Stimulated activated CD4-positive, alpha-beta T cell treated with anti-CD3 and anti-CD28 coated beads, Interleukin-2, amount 100 ng/mL, for 48 hours (primary cell): ENCODE measurements around the gene GPD1L.
"Not testable (repeated sequence)": the region's sequence is repeated elsewhere in the genome, so short reads cannot be mapped to it uniquely, and the experiment has no call there.

Experiments used
- DNase-seq, 2 donors: peaks; one replicate each; pipeline ENCODE4 v3.0.0-alpha.2; 2020

Gene GPD1L

GRCh38 chr3:32106132-32106928 is at the start of gene GPD1L:
TSS of gene GPD1L (plus strand) at chr3:32106620. CDS start at chr3:32106712, 92 bp downstream.
- DNase-seq = peak; percentile 89 to 91

GRCh38 chr3:32058465-32058864 is 48.0 kb upstream of the GPD1L start:
- DNase-seq = not testable (repeated sequence)

- no peak for DNase-seq
Observed at GRCh38 chr3:32062950-32063582, 43.4 kb upstream of the GPD1L start.

GRCh38 chr3:32066686-32067085 is 39.7 kb upstream of the GPD1L start:
- DNase-seq = no peak

GRCh38 chr3:32074194-32074593 is 32.2 kb upstream of the GPD1L start:
- not testable (repeated sequence) for DNase-seq

GRCh38 chr3:32076566-32076965 is 29.9 kb upstream of the GPD1L start:
- DNase-seq = no peak

- no peak for DNase-seq
Observed at GRCh38 chr3:32077260-32078084, 28.9 kb upstream of the GPD1L start.

GRCh38 chr3:32078085-32078634 is 28.3 kb upstream of the GPD1L start:
- DNase-seq = no peak

- no peak for DNase-seq
Observed at GRCh38 chr3:32078864-32079263, 27.6 kb upstream of the GPD1L start.

- DNase-seq = no peak
Observed at GRCh38 chr3:32082721-32083120, 23.7 kb upstream of the GPD1L start.

- no peak for DNase-seq
Observed at GRCh38 chr3:32083702-32084270, 22.6 kb upstream of the GPD1L start.

- DNase-seq = no peak
Observed at GRCh38 chr3:32084870-32085269, 21.6 kb upstream of the GPD1L start.

GRCh38 chr3:32086464-32086863 is 20.0 kb upstream of the GPD1L start:
- DNase-seq = no peak

- no peak for DNase-seq
Observed at GRCh38 chr3:32089476-32089875, 16.9 kb upstream of the GPD1L start.

GRCh38 chr3:32093204-32093603 is 13.2 kb upstream of the GPD1L start:
- no peak for DNase-seq

- DNase-seq = no peak
Observed at GRCh38 chr3:32095431-32095830, 11.0 kb upstream of the GPD1L start.

GRCh38 chr3:32097768-32098167 is 8.7 kb upstream of the GPD1L start:
- DNase-seq = no peak

GRCh38 chr3:32098528-32098927 is 7.9 kb upstream of the GPD1L start:
- DNase-seq = no peak

GRCh38 chr3:32100465-32100864 is 6.0 kb upstream of the GPD1L start:
- no peak for DNase-seq

GRCh38 chr3:32102289-32102688 is 4.1 kb upstream of the GPD1L start:
- DNase-seq = no peak

GRCh38 chr3:32104492-32104891 is 1.9 kb upstream of the GPD1L start:
- DNase-seq = no peak

- DNase-seq = no peak
Observed at GRCh38 chr3:32105291-32106131, 909 bp upstream of the GPD1L start.
